Mesenteric fat pad (tissue), 1 donor: ENCODE measurements around the gene SLK. TPM values are rescaled to one million over a fixed set of nuclear protein-coding genes. Genes with fewer than 3 reads are reported as not detected.

ENCODE experiments used
- DNase-seq: peaks from one replicate; pipeline ENCODE4 v3.0.0-alpha.2; 2020; ENCODE audit warnings: low spot score
- total RNA-seq: library from RNA; stranded (reverse); fragmentation: NEBNext Ultra II Directional; extraction: Animal tissue kit (Norgen Biotek cat#: 25700); gene quantifications from one replicate; pipeline ENCODE4 v1.2.1, GENCODE V29; 2021
- donor health status: DM: yes; HTN: yes; CAD: no.

Gene SLK
- total RNA-seq, 1 donor from 2014 or later, result 41.9 TPM

DNA sequence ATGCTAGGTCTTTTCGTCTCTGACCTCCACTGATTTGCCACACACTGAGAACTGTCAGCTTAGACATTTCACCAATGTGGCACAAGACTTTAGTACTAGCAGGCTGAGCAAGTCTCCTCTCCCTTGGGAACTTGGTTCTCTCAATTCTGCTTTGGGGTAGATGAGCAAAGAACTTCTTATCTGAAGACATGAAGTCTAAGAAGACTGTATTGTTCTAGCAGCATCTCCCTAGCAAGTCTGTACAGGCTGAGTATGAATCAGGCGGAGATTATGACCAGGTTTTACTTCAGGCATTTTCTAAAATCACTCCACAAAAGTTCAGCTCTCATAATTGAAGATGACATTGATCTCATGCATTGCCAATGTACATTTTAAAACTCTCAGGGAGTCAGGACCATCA, 25.1 kb upstream of the SLK start:
- no peak for DNase-seq

DNA sequence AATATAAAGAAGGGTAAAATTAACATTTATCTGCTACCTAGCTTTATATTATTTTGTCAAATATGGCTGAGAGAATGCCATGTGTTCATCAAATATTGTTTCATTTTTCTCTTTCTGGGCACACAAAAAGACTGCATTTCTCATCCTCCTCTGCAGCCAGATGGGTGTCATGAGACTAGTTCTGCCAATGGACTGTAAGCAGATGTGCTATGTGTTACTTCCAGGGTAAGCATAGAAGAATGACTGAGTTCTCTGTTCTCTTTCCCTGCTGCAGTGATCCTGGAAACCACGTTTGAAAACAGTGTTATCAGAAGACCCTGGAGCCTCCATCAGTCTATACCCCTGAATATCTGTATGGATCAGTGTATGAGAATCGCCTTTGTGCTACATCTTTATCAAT, 24.1 kb upstream of the SLK start:
- DNase-seq, result no peak

DNA sequence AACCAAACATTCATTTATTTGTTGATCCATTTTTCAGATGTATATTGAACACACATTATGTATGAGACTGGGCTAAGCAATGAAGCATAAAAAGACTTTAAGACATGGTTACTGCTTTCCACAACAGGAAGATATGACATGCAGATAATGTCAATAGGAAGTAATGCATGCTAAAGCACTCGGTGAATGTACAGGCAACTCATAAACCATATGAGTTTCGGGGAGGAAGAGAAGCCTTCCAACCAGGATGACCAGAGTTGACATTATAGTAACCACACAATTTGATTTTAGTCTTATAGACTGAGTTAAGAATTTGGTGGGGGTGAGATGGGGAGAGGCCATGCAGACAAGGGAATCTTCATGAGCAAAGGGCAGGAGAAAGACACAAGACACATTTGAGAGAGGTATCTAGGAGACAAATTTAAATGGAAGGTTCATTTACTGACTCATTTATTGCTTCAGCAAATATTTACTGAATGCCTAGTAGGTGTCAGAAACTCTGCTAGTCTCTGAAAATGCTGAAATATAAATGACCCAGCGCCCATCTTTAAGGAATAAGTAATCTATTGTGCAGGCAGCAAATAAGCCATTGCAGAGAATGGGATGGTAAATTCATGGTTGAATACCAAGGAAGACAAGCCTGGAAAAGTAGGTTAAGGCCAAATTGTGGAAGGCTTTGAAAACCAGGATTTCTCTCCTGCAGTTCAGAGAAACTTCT, 19.0 kb upstream of the SLK start:
- no peak for DNase-seq

DNA sequence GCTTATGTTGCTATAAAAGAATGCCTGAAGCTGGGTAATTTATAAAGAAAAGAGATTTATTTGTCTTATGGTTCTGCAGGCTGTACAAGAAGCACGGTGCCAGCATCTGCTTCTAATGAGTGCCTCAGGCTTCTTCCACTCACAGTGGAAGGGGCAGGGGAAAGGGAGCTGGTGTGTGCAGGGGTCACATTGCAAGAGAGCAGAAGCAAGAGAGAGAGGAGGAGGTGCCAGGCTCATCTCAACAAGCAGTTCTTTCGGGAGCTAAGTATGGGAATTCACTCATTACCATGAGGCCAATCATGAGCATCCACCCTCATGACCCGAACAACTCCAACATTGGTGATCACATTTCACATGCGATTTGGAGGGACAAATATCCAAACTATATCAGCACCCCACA, 17.2 kb upstream of the SLK start:
- DNase-seq, result no peak

DNA sequence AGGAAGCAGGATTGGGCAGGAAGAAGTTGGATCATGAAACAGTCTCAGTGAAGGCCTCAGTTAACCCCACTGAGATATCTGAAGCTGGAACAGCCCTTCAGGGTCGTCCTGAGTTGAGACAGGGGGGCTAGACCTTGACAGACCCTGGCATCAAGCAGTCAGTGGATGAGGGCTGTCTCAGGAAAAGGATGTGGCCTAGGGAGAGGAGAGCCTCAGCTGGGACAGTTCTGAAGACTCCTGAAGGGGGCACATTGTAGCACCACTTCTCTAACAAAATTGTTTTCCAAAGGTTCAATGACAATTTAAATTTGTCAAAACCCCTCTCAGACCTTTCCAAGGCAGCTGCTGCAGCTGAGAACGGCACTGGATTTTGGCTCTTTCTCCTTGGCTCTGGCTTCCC, 15.8 kb upstream of the SLK start:
- DNase-seq, result no peak

DNA sequence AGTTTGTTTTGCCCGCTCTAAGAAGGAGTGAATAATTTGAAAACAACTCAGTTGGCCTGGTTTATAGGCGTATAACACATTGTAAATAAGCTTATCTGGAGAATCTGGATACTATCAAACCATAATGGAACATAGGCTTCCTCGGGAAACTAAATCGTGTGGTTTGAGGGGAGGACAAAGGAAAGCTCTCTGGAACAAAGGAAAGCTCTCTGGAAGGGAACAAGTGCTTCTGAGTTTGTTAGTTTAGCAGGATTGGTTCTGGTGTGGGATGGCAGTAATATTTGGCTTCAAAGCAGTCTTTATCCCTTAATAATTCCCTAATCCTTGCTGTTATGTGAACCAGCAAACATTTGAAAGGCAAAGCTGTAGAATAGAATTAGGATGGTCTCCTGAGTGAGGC, 15.0 kb upstream of the SLK start:
- DNase-seq, result no peak

DNA sequence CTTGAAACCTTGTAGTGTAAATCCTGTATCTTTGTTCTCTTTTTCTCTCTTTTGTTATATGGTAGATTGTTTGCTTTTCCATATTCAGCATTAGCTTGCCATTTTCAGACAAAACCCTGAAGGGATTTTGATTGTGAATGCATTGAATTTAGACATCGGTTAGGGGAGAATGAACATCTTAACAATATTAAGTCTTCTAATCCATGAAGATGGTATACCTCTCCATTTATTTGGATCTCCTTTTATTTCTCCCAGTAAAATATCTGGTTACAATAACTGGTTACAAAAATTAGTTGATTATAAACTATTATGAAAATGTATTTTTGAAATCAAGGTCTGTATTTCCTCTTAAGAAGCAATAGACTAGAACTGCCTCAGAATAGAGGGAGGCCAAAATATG, 12.4 kb upstream of the SLK start:
- no peak for DNase-seq

DNA sequence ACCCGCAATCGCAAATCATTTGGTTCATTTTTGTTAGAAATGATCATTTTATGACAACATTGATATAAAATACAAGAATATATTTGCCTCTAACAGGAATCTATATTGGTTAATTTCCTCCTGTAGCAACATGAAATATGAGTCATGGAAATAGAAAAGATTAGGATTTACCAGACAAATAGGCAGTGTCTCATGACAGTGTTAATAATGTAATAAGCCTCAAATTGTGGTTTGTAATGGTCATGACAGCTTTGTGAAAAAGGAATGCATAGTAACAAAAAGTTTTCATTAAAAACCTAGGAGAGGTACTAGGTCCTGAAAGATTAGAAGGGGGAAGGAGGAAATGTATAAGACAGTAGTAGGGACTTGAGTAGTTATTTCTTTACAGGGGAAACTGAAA, 7.9 kb upstream of the SLK start:
- no peak for DNase-seq

DNA sequence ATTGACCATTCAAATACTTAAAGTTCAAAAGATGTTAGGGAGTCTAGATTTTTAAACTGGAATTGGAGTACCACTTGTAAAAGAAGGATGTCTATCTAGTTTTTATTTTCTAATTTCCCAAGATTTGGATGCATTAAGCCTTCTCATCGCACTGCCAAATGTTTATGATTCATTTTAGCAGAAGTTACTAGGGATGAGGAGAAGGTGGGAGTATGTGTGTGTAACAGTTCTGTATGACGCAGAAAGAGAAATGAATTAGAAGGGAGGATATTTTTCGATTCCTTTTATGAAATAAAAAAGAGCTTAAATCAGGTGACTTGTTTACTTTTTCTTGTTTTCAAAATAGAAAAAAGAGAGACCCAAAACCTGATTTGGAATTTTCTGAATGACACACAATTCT, 6.8 kb upstream of the SLK start:
- DNase-seq, result no peak

DNA sequence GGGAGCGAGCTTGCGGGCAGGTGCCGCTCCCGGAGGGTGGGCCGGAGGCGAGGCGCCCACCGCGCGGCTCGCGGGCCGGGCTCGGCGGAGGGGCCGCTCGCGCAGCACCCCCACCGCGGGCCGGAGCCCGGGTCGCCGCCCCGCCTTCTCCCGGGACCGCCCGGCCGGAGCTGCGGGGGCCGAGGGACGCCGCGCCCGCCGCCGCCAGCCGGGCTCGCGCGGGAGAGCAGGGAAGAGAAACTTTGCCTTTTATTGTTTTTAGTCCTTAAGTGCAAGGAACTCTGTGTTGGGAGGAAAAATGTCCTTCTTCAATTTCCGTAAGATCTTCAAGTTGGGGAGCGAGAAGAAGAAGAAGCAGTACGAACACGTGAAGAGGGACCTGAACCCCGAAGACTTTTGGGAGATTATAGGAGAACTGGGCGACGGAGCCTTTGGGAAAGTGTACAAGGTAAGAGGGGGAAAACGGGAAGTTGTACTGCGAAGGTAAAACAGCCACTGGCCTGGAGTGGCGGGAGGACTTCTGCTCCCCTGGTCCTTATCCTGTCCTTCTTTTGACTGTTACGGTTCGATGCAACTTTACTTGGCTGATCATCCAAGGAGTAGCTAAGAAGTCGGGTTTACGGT, 620 bp downstream of the SLK start:
- no peak for DNase-seq

DNA sequence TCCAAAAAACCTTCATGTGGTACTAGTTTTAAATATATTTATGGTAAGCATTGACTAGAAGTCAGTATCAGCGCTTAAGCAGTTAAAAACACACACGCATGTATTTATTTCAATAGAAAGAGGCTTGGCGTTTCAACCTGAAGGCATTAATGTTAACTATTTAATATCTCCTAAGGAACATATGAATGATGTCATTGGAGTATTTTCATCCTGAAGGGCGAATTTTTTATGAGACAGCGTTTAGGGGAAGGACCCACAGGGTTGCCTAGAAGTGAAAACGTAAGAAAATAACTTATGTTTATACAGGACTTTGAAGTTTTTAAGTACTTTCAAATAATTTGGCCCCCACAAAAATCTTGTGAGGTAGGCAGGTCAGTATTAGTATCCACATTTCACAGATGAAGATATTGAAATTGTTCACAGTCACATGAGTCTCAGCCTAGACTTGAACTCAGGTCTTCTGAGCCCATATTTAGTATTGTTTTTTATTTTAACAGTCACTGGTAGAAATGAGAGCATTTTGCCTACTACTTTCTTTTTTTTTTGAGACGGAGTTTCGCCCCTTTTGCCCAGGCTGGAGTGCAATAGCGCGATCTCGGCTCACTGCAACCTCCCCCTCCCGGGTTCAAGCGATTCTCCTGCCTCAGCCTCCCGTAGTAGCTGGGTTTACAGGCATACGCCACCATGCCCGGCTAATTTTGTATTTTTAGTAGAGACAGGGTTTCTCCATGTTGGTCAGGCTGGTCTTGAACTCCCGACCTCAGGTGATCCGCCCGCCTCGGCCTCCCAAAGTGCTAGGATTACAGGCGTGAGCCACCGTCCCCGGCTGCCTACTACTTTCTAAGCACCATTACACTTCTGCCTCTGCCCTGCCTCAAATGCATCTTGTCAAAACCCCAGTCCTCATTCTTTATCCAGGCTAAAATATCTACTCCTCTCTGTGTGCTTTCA, 1.8 kb downstream of the SLK start:
- DNase-seq, result no peak

DNA sequence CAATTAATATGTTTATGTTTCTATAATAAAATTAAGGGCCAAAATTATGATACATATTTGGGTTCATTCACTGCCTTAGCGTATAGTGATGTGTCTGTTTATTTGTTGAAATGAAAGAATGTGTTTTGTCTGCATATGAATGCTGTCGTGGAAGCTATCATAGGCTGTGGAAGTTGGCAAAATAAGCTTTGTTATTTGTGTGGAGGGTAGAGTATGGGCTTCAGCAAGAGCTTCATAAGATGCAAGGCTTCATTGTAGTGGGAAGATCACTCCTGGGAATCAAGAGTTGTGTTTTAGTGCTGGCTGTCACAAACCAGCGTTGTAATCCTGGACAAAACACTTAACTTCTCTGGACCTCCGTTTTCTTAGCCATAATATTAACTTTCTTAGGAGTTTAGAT, 2.5 kb downstream of the SLK start:
- no peak for DNase-seq

DNA sequence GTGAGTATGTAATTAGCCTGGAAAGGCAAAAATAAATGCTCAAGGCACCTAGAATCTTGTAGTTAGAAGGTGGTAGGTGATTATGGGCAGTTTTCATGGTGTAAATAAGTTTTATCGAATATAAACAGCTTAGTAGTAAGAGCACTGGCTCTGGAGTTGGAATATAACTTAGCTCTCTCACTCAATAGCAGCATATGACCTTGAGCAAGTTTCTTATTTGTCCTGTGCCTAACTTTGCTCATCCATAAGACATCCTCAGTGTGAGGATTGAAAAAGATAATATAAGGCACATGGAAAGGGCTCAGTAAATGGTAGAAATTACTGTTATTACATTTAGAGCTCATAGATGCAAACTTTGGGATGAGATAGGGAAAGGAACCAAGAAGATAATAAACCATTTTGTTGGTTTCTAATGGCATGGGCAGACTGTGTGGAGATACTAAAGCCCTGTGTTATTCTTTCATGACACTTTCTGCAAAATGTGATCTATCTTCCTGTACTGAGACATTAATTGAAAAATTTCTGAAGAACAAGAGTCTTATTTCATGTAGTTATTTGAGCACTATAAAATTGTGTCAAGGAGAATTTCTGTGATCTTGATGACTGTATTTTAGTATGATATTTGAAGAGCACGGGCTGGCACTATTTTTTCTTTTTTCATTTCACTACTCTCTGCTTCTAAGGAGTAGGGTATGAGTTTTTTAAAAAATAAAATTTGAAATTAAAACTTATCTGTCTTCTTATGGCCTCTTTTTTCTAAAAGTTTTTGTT, 3.1 kb downstream of the SLK start:
- no peak for DNase-seq

DNA sequence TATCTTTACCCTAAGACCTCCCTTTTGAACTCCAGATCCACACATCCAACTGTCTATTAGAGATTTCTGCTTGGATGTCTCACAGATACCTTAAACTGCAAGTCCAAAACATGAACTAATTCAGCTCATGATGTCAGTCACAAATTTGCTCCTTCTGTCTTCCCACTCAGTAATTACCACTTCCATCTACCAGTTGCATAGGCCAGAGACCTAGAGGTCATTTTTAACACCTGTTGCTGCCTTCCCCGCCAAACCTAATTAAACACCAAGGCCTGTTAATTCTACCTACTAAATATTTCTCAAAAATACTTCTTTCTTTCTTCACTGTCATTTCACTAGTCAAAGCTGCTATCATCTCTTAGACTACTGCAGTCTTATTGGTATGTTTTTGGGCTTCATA, 8.2 kb downstream of the SLK start:
- no peak for DNase-seq

DNA sequence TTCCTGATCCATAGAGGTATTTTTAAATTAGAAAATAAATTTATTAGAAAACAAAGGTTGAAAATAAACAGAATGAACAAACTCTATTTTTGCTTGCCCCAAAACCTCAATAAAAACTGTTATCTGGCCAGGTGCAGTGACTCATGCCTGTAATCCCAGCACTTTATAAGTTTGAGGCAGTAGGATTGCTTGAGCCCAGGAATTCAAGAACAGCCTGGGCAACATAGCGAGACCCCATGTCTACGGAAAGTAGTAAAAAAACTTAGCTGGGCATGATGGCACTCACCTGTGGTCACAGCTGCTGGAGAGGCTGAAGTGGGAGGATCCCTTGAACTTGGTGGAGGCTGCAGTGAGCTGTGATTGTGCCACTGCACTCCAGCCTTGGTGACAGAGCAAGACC, 10.3 kb downstream of the SLK start:
- no peak for DNase-seq

DNA sequence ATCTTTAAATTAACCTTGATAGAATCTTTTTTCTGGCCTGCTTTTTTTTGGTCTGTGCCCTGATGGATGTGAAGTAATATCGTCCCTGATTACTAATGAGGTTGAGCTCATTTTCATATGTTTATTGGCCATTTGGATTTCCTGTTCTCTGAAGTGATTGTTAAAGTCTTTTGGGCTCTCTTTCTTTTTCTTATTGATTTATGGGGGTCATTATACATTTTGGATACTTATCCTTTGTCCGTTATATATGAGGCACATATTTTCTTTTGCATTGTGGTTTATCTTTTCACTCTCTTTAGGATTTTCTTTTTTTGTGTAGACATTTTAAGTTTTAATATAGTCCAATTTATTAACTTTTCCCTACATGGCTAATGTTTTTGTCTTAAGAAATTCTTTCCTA, 12.6 kb downstream of the SLK start:
- DNase-seq, result no peak

DNA sequence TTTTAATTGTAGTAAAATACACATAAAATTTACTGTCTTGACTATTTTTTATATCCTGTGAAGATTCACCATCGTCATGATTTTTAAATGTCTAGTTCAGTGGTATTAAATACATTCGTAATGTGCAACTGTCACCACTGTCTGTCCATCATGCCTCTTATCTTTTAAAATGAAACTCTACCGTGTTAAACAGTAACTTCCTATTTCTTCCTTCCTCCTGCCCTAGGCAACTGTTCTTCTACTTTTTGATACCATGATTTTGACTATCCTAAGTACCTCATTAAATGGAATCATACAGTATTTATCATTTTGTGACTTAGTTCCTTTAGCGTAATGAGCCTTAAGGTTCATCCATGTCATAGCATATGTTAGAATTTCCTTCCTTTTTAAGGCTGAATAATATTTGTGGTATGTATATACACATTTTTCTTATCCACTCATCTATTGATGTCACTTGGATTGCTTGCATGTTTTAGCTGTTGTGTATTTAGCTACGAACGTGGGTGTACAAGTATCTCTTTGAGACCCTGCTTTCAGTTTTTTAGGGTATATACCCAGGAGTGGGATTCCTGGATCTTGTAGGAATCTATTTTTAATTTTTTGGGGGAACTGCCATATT, 13.5 kb downstream of the SLK start:
- no peak for DNase-seq

DNA sequence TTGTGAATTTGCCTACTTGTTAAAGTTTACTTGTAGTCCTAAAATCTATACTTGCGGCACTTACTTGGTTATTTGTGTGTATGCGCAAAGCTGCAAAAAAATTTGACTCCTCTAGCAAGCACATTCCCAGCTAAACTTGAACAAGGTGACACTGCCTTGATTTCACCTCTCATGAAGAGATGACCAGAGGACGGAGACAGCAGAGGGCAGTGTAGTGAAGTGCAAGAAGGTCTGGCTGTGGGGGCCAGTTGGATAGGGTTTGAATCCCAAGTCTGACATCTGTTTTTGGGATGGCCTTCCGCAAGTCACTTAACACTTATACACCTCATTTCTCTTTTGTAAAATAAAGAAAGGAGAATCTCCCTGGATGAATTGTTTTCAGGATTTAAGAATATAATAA, 15.7 kb downstream of the SLK start:
- DNase-seq, result no peak

DNA sequence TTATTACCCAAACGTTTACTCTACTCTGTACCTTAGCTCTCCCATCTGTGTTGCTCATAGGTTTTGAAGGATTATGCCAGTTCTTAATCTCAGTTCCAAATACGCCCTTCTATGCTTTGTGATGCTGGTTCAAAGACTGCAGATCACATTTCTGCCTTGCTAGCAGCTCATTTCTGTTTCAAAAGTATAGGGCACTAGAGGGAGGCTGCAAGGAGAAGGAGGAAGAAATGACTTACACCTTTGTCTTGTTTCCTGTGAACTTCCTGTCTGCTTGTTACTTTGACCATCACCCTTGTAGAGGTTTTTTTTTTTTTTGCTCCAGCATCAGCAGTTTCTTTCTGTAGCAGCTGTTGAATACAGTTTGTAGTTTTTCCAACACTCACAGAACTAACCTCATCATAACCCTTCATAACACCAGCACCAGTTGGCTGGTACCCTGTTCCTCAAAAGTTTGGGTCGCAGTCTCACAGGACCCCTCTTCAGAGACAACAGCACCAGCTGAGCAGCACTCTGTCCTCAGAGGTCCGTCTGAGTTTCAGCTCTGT, 16.5 kb downstream of the SLK start:
- no peak for DNase-seq

DNA sequence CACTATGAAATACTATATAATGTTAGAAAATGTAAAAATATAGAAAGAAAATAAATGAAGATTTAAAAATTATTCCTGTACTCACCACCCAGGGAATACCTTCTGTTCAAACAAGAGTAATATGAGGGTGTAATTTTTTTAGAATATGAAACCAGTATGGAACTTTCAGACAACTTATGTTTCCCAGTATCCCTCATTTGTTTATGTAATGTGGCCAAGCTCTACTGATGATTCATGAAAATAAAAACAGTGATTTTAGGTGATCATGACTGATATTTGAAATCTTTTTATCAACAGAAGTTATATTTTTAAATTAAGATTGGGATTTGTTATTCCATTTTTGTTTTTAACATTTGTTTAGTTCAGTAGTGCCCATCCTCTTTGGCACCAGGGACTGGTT, 18.8 kb downstream of the SLK start:
- DNase-seq, result no peak

DNA sequence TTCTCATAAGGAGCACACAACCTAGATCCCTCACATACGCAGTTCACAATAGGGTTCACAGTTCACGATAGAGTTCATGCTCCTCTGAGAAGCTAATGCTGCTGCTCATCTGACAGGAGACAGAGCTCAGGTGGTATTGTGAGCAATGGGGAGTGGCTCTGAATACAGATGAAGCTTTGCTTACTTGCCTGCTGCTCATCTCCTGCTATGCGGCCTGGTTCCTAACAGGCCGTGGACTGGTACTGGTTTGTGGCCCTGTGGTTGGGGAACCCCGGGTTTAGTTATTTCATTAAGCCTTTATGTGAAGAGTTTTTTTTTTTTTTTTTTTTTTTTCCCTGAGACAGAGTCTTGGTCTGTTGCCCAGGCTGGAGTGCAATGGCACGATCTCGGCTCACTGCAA, 19.4 kb downstream of the SLK start:
- no peak for DNase-seq
